ENCODE measurements around the gene SEZ6L. TPM values are rescaled to one million over a fixed set of nuclear protein-coding genes. Genes with fewer than 3 reads are reported as not detected.

The SEZ6L gene
- total RNA-seq, 1 experiment from 2014 or later = 0.13 TPM

DNA sequence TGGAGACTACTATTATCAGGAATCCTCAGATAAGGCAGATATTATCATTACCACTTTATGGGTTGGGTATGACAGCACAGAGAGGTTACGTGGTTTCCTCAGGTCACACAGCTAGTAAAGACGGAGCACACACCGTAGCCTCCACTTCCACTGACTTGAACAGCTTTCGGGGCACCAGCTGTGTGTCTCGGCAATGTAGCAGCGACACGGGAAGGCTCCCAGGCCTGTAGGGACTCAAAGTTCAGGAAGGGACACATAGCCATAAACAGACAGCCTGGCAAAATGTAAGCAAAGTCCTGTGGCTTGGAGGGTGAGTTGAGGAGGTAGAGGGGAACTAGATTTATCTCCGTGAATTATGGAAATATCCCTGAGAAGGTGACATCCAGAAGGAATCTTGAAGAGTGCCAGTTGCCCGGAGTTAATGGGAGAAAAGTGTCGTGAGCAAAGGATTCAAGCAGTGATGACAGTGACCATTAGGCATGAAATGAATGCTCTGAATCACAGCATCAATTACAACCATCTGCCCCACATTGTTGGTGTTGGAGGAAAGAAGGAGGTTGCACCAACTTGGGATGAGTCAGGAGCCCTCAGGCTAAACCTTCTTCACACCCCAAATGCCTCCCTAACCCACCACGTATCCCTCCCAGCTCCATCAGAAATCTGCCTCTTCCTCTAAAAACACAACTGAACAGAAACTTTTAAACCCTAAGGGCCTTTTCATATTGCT lies 153.1 kb downstream of the SEZ6L start:
- Mint-ChIP-seq H3K27me3 (ENCODE audit: low read depth) (peaks cover 16% of the 10 kb centered on the region), H3K4me3 (no peak overlapping the region), H3K9me3 (peaks cover 0 to under 1% of the 10 kb centered on the region in 2 experiments; a peak in 2 of 5 replicates), H3K36me3 (ENCODE audit: insufficient read depth in 1 of 3, low read depth in 3 of 3) (no peaks in the 10 kb centered on the region), H3K4me1 (peaks cover 2 to 3% of the 10 kb centered on the region in 2 experiments; a peak in 1 of 4 replicates), H3K27ac (no peak overlapping the region)
- Histone ChIP-seq H2BK20ac (ENCODE audit: low read depth, low read length, poor library complexity, severe bottlenecking) (no peak overlapping the region), H3K14ac (ENCODE audit: insufficient read depth, low read length) (no peak overlapping the region), H2BK12ac (ENCODE audit: insufficient read length, low read depth, low read length) (no peak overlapping the region), H3K27me3 (ENCODE audit: insufficient read depth, low read length) (no peaks in the 10 kb centered on the region), H3K79me2 (ENCODE audit: insufficient read depth, low read length) (no peaks in the 10 kb centered on the region), H3K79me1 (ENCODE audit: insufficient read depth, low read depth, low read length, poor library complexity, severe bottlenecking) (no peaks in the 10 kb centered on the region), H2AK5ac (ENCODE audit: insufficient read length, low read length) (no peak overlapping the region), H3K23me2 (ENCODE audit: insufficient read length, low read depth, low read length, poor library complexity, severe bottlenecking) (peaks cover 3% of the 10 kb centered on the region), H3K4me1 (ENCODE audit: insufficient read depth, low read length) (no peaks in the 10 kb centered on the region), H4K8ac (replicated peaks; ENCODE audit: insufficient read length, low read depth, low read length) (no peak overlapping the region), H4K91ac (ENCODE audit: insufficient read length, low read depth, low read length) (no peak overlapping the region), H2BK5ac (ENCODE audit: insufficient read length, low read length) (no peak overlapping the region), H3K23ac (ENCODE audit: insufficient read length, low read depth, low read length) (no peak overlapping the region), H3K27ac (ENCODE audit: insufficient read length, low read depth, low read length) (no peak overlapping the region), H3T11ph (ENCODE audit: low read length) (no peak overlapping the region), H3K56ac (ENCODE audit: insufficient read length, low read depth, low read length) (no peak overlapping the region), H3K4ac (ENCODE audit: low read depth, low read length) (no peak overlapping the region), H3K9me3 (ENCODE audit: control insufficient read depth, low read depth, low read length) (no peaks in the 10 kb centered on the region), H4K20me1 (ENCODE audit: control insufficient read depth, insufficient read depth, insufficient read length) (no peaks in the 10 kb centered on the region), H2BK120ac (ENCODE audit: low read depth, low read length, poor library complexity, severe bottlenecking) (no peak overlapping the region), H3K4me2 (ENCODE audit: insufficient read depth, insufficient read length, low read length) (no peak overlapping the region), H3K18ac (ENCODE audit: insufficient read length, low read depth, low read length) (no peak overlapping the region), H4K5ac (ENCODE audit: insufficient read length, low read depth, low read length) (no peak overlapping the region), H3K9ac (ENCODE audit: extremely low read depth, insufficient read length, low read length) (no peak overlapping the region), H2BK15ac (ENCODE audit: low read depth, low read length) (no peak overlapping the region), H2AFZ (ENCODE audit: low read length) (no peak overlapping the region)
- TF ChIP-seq, protein P1, sequence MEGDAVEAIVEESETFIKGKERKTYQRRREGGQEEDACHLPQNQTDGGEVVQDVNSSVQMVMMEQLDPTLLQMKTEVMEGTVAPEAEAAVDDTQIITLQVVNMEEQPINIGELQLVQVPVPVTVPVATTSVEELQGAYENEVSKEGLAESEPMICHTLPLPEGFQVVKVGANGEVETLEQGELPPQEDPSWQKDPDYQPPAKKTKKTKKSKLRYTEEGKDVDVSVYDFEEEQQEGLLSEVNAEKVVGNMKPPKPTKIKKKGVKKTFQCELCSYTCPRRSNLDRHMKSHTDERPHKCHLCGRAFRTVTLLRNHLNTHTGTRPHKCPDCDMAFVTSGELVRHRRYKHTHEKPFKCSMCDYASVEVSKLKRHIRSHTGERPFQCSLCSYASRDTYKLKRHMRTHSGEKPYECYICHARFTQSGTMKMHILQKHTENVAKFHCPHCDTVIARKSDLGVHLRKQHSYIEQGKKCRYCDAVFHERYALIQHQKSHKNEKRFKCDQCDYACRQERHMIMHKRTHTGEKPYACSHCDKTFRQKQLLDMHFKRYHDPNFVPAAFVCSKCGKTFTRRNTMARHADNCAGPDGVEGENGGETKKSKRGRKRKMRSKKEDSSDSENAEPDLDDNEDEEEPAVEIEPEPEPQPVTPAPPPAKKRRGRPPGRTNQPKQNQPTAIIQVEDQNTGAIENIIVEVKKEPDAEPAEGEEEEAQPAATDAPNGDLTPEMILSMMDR (conservative IDR thresholded peaks at IDR 0.05) = no peak
- DNase-seq = no peak
- no CpG with 5 or more reads among the region's 11 CpGs for WGBS (ENCODE audit: extremely low coverage, insufficient read length, low lambda C conversion rate)
